Measurements from ENCODE around the gene FAM204A. TPM values are rescaled to one million over a fixed set of nuclear protein-coding genes. Genes with fewer than 3 reads are reported as not detected.
A peak's percentile ranks its signal among the peaks of the same experiment; 100 is the strongest.

The FAM204A gene
- total RNA-seq, 1 donor: 85.8 TPM

- no peak overlapping the region for H3K4me2 ChIP-seq (ENCODE audit: insufficient read depth, low read length)
- H2AFZ ChIP-seq (ENCODE audit: low read length): no peak overlapping the region
- no peaks in the 10 kb centered on the region for H3K4me1 ChIP-seq (ENCODE audit: insufficient read depth, low read length)
These were observed 79.6 kb downstream of the FAM204A start for GRCh38 chr10:118262538-118262937.

GRCh38 chr10:118259288-118259906 lies 82.7 kb downstream of the FAM204A start:
- H3K79me2 ChIP-seq (ENCODE audit: insufficient read depth, low read length): no peaks in the 10 kb centered on the region
- peaks cover 15% of the 10 kb centered on the region for H3K27me3 ChIP-seq (ENCODE audit: insufficient read depth, low read length)
- no peaks in the 10 kb centered on the region for H3K36me3 ChIP-seq (ENCODE audit: insufficient read depth, low read length)
- no peak overlapping the region for H2AFZ ChIP-seq (ENCODE audit: low read length)
- no peak overlapping the region for H3K27ac ChIP-seq (ENCODE audit: low read depth, low read length)
- no peak overlapping the region for H3K4me2 ChIP-seq (ENCODE audit: insufficient read depth, low read length)
- H4K20me1 ChIP-seq (ENCODE audit: insufficient read depth, low read length): no peaks in the 10 kb centered on the region
- no peaks in the 10 kb centered on the region for H3K9me3 ChIP-seq (ENCODE audit: low read depth, low read length)
- peak; percentile 72 for TF ChIP-seq CTCF (IDR thresholded peaks at IDR 0.05; ENCODE audit: extremely low read depth, low read depth, low read length)
- no peak for DNase-seq (ENCODE audit: insufficient read length, low spot score, missing footprints)
- no peak overlapping the region for H3K4me3 ChIP-seq (ENCODE audit: insufficient read depth, low read length)
- no peaks in the 10 kb centered on the region for H3K4me1 ChIP-seq (ENCODE audit: insufficient read depth, low read length)

More at GRCh38 chr10:118262538-118262937, 79.6 kb downstream of the FAM204A start:
- no peaks in the 10 kb centered on the region for H3K79me2 ChIP-seq (ENCODE audit: insufficient read depth, low read length)
- no peak for TF ChIP-seq CTCF (IDR thresholded peaks at IDR 0.05; ENCODE audit: extremely low read depth, low read depth, low read length)
- H3K27me3 ChIP-seq (ENCODE audit: insufficient read depth, low read length): peaks cover 5% of the 10 kb centered on the region
- no peaks in the 10 kb centered on the region for H4K20me1 ChIP-seq (ENCODE audit: insufficient read depth, low read length)
- no peaks in the 10 kb centered on the region for H3K9me3 ChIP-seq (ENCODE audit: low read depth, low read length)
- no peak for DNase-seq (ENCODE audit: insufficient read length, low spot score, missing footprints)
- H3K27ac ChIP-seq (ENCODE audit: low read depth, low read length): no peak overlapping the region
- no peaks in the 10 kb centered on the region for H3K36me3 ChIP-seq (ENCODE audit: insufficient read depth, low read length)
- no peak overlapping the region for H3K4me3 ChIP-seq (ENCODE audit: insufficient read depth, low read length)

GRCh38 chr10:118258285-118258684 lies 83.8 kb downstream of the FAM204A start:
- no peaks in the 10 kb centered on the region for H4K20me1 ChIP-seq (ENCODE audit: insufficient read depth, low read length)

More at GRCh38 chr10:118258285-118258684, 83.8 kb downstream of the FAM204A start:
- no peaks in the 10 kb centered on the region for H3K36me3 ChIP-seq (ENCODE audit: insufficient read depth, low read length)
- no peak for DNase-seq (ENCODE audit: insufficient read length, low spot score, missing footprints)
- H3K4me2 ChIP-seq (ENCODE audit: insufficient read depth, low read length): no peak overlapping the region
- no peaks in the 10 kb centered on the region for H3K9me3 ChIP-seq (ENCODE audit: low read depth, low read length)
- H3K27me3 ChIP-seq (ENCODE audit: insufficient read depth, low read length): peaks cover 22% of the 10 kb centered on the region
- H3K4me3 ChIP-seq (ENCODE audit: insufficient read depth, low read length): no peak overlapping the region
- no peaks in the 10 kb centered on the region for H3K79me2 ChIP-seq (ENCODE audit: insufficient read depth, low read length)
- H2AFZ ChIP-seq (ENCODE audit: low read length): no peak overlapping the region
- H3K27ac ChIP-seq (ENCODE audit: low read depth, low read length): no peak overlapping the region
- no peak for TF ChIP-seq CTCF (IDR thresholded peaks at IDR 0.05; ENCODE audit: extremely low read depth, low read depth, low read length)
- H3K4me1 ChIP-seq (ENCODE audit: insufficient read depth, low read length): no peaks in the 10 kb centered on the region

Data from osteoblast (primary cell).